ENCODE measurements around the gene SLC38A8. TPM values are rescaled to one million over a fixed set of nuclear protein-coding genes. Genes with fewer than 3 reads are reported as not detected.

SLC38A8 gene
- total RNA-seq, 3 donors from 2014 or later (not counting 1 experiment from before 2014, with no cell fraction given), result not detected

- Histone ChIP-seq H3K36me3 (ENCODE audit: control insufficient read depth, insufficient read depth, low read length) (peaks cover 61% of the 10 kb centered on the region), H3K4me3 (ENCODE audit: low read length) (no peak overlapping the region), H3K27ac (ENCODE audit: low read length) (no peak overlapping the region), H3K4me1 (ENCODE audit: control insufficient read depth, insufficient read depth, low read length) (peaks cover 27% of the 10 kb centered on the region), H3K27me3 (ENCODE audit: control insufficient read depth, insufficient read depth, low read length) (no peaks in the 10 kb centered on the region), H3K9me3 (ENCODE audit: control insufficient read depth, insufficient read depth, low read length) (no peaks in the 10 kb centered on the region)
- no peaks in the 10 kb centered on the region for H3K9me3 Mint-ChIP-seq
- WGBS (ENCODE audit: insufficient coverage), result 37% methylated on average over 15 of the region's 15 CpGs
- ATAC-seq (peak; percentile 53 to 65 (median 64)), DNase-seq (peak in 1 of 2 donors; percentile 71)
- H3K36me3 Mint-ChIP-seq, result peaks cover 37% of the 10 kb centered on the region
- intact Hi-C loops (cut with micrococcal nuclease), result no loop called here
- no peak overlapping the region for H3K4me3 Mint-ChIP-seq
- H3K27me3 Mint-ChIP-seq (ENCODE audit: low read depth in 2 of 2), result no peaks in the 10 kb centered on the region
- peaks cover 21 to 27% of the 10 kb centered on the region in 2 donors for H3K4me1 Mint-ChIP-seq
- TF ChIP-seq CTCF (IDR thresholded peaks at IDR 0.05), result no peak
- H3K27ac Mint-ChIP-seq, result peak overlapping the region in 1 of 2 donors; percentile 70
These were observed 46.2 kb upstream of the SLC38A8 start for GRCh38 chr16:84088695-84089395.

- H3K9me3 Mint-ChIP-seq, result no peaks in the 10 kb centered on the region
- H3K36me3 Mint-ChIP-seq, result peaks cover 25% of the 10 kb centered on the region
- peaks cover 53% of the 10 kb centered on the region for H3K36me3 ChIP-seq (ENCODE audit: control insufficient read depth, insufficient read depth, low read length)
- intact Hi-C loops (cut with micrococcal nuclease), result no loop called here
- H3K4me3 ChIP-seq (ENCODE audit: low read length), result no peak overlapping the region
- peak overlapping the region in 1 of 2 donors; percentile 23 for H3K27ac Mint-ChIP-seq
- TF ChIP-seq CTCF (IDR thresholded peaks at IDR 0.05), result no peak
- H3K27me3 ChIP-seq (ENCODE audit: control insufficient read depth, insufficient read depth, low read length), result no peaks in the 10 kb centered on the region
- no peaks in the 10 kb centered on the region for H3K9me3 ChIP-seq (ENCODE audit: control insufficient read depth, insufficient read depth, low read length)
- no peak overlapping the region for H3K4me3 Mint-ChIP-seq
- H3K27me3 Mint-ChIP-seq (ENCODE audit: low read depth in 2 of 2), result no peaks in the 10 kb centered on the region
- peaks cover 27% of the 10 kb centered on the region for H3K4me1 ChIP-seq (ENCODE audit: control insufficient read depth, insufficient read depth, low read length)
- no peak for ATAC-seq
- no peak for DNase-seq
- no peak overlapping the region for H3K27ac ChIP-seq (ENCODE audit: low read length)
- peaks cover 21 to 27% of the 10 kb centered on the region in 2 donors for H3K4me1 Mint-ChIP-seq
- 54% methylated on average over 9 of the region's 11 CpGs for WGBS (ENCODE audit: insufficient coverage)
These were observed 45.0 kb upstream of the SLC38A8 start for GRCh38 chr16:84087466-84088151.

GRCh38 chr16:84087001-84087400 lies 44.4 kb upstream of the SLC38A8 start:
- no peak for TF ChIP-seq CTCF (IDR thresholded peaks at IDR 0.05)
- Mint-ChIP-seq H3K27ac (no peak overlapping the region), H3K4me1 (peaks cover 21 to 27% of the 10 kb centered on the region in 2 donors), H3K27me3 (ENCODE audit: low read depth in 2 of 2) (no peaks in the 10 kb centered on the region), H3K9me3 (no peaks in the 10 kb centered on the region), H3K4me3 (no peak overlapping the region), H3K36me3 (peaks cover 19% of the 10 kb centered on the region)
- peaks cover 27% of the 10 kb centered on the region for H3K4me1 ChIP-seq (ENCODE audit: control insufficient read depth, insufficient read depth, low read length)
- no peaks in the 10 kb centered on the region for H3K9me3 ChIP-seq (ENCODE audit: control insufficient read depth, insufficient read depth, low read length)
- intact Hi-C loops (cut with micrococcal nuclease), result no loop called here
- ATAC-seq (no peak), DNase-seq (no peak)
- H3K4me3 ChIP-seq (ENCODE audit: low read length), result no peak overlapping the region
- WGBS (ENCODE audit: insufficient coverage), result 76% methylated on average over 12 of the region's 12 CpGs
- peaks cover 54% of the 10 kb centered on the region for H3K36me3 ChIP-seq (ENCODE audit: control insufficient read depth, insufficient read depth, low read length)
- no peak overlapping the region for H3K27ac ChIP-seq (ENCODE audit: low read length)
- H3K27me3 ChIP-seq (ENCODE audit: control insufficient read depth, insufficient read depth, low read length), result no peaks in the 10 kb centered on the region
